Keratinocyte (primary cell): Measurements from ENCODE around the gene FAM107B. TPM values are rescaled to one million over a fixed set of nuclear protein-coding genes. Genes with fewer than 3 reads are reported as not detected.

Experiments used
- DNase-seq: peaks from one replicate; pipeline ENCODE4 v3.0.0-alpha.2; 2011; ENCODE audit warnings: low read depth, missing footprints, low spot score
- FAIRE-seq: peaks from 2 replicates; lab custom pipeline; 2011; peaks lifted over from hg19 to GRCh38; lab: Jason Lieb, UNC
- H2AFZ ChIP-seq: 2 replicates; pipeline ENCODE4 v1.6.0; 2012; ENCODE audit warnings: low read length, control low read depth, inconsistent platforms; ENCODE audit not compliant: control insufficient read depth
- H3K27ac ChIP-seq: 2 replicates; pipeline ENCODE4 v1.5.1; 2011; ENCODE audit warnings: low read length; ENCODE audit not compliant: control insufficient read depth, insufficient read depth
- H3K27me3 ChIP-seq: 3 replicates; pipeline ENCODE4 v1.6.0; 2011; ENCODE audit warnings: low read length; ENCODE audit not compliant: control insufficient read depth, insufficient read depth; ENCODE audit errors: extremely low read depth
- H3K36me3 ChIP-seq, 2 experiments: 2 replicates in 1 of 2; 3 replicates in 1 of 2; pipeline ENCODE4 v1.5.1; 2011; ENCODE audit warnings: low read length in 2 of 2, mild to moderate bottlenecking in 1 of 2; ENCODE audit not compliant: control insufficient read depth in 2 of 2, insufficient read depth in 2 of 2; ENCODE audit errors: extremely low read depth in 1 of 2
- H3K4me1 ChIP-seq: 3 replicates; pipeline ENCODE4 v1.5.1; 2011; ENCODE audit warnings: low read length; ENCODE audit not compliant: control insufficient read depth, insufficient read depth; ENCODE audit errors: extremely low read depth
- H3K4me2 ChIP-seq: 3 replicates; pipeline ENCODE4 v1.6.0; 2011; ENCODE audit warnings: low read depth, low read length; ENCODE audit not compliant: control insufficient read depth, insufficient read depth; ENCODE audit errors: extremely low read depth
- H3K4me3 ChIP-seq, 3 experiments: fragments of 200-600 bp in 1 of 3; sonication (generic) in 1 of 3; 2 replicates in 2 of 3; 3 replicates in 1 of 3; pipeline ENCODE4 v1.5.1; 2011 to 2016; ENCODE audit warnings: low read length in 3 of 3, mild to moderate bottlenecking in 3 of 3, control low read depth in 2 of 3, inconsistent platforms in 1 of 3, low read depth in 1 of 3, mixed read lengths in 1 of 3, mixed run types in 1 of 3, moderate library complexity in 1 of 3; ENCODE audit not compliant: control insufficient read depth in 2 of 3, insufficient read depth in 2 of 3; ENCODE audit errors: extremely low read depth in 1 of 3
- H3K79me2 ChIP-seq: 2 replicates; pipeline ENCODE4 v1.6.0; 2012; ENCODE audit warnings: low read length; ENCODE audit not compliant: control insufficient read depth, insufficient read depth
- H3K9ac ChIP-seq: 3 replicates; pipeline ENCODE4 v1.6.0; 2011; ENCODE audit warnings: low read length; ENCODE audit not compliant: control insufficient read depth, insufficient read depth; ENCODE audit errors: extremely low read depth
- H3K9me1 ChIP-seq: 3 replicates; pipeline ENCODE4 v1.6.0; 2011; ENCODE audit warnings: low read length; ENCODE audit not compliant: control insufficient read depth, insufficient read depth; ENCODE audit errors: extremely low read depth
- H3K9me3 ChIP-seq: 2 replicates; pipeline ENCODE4 v1.5.1; 2012; ENCODE audit warnings: low read depth, low read length; ENCODE audit not compliant: control insufficient read depth
- H4K20me1 ChIP-seq: 3 replicates; pipeline ENCODE4 v1.6.0; 2011; ENCODE audit warnings: low read length; ENCODE audit not compliant: control insufficient read depth, insufficient read depth; ENCODE audit errors: extremely low read depth
- CTCF ChIP-seq, 3 experiments: IDR thresholded peaks in 1 of 3; conservative IDR thresholded peaks in 1 of 3; optimal IDR thresholded peaks in 1 of 3; 2 replicates in 2 of 3; 3 replicates in 1 of 3; pipeline versions ENCODE3 to v1.5.1; 2011; ENCODE audit warnings: low read length in 3 of 3, mild to moderate bottlenecking in 3 of 3, moderate library complexity in 2 of 3, control low read depth in 1 of 3, inconsistent platforms in 1 of 3; ENCODE audit not compliant: insufficient read depth in 2 of 3; ENCODE audit errors: extremely low read depth in 1 of 3
- EZH2 ChIP-seq: IDR thresholded peaks from one replicate; pipeline ENCODE4 v1.6.1; 2012; ENCODE audit warnings: inconsistent platforms, mild to moderate bottlenecking, low read length, moderate library complexity
- dilution Hi-C: fragments of 300-500 bp; cut with MboI; formaldehyde crosslinking; loops from one replicate; pipeline ENCODE4 v1.7.0; 2020; ENCODE audit warnings: low sequenced_read_pairs; ENCODE audit not compliant: extremely low pct_ligation_motif_present
- polyA plus RNA-seq, 5 experiments: library from polyadenylated mRNA; depleted of rRNA in 3 of 5; stranded (reverse) in 3 of 5; stranded (forward) in 1 of 5; unstranded in 1 of 5; fragments of >200 nt; gene quantifications; 1 replicate in 1 of 5; 2 replicates in 3 of 5; 3 replicates in 1 of 5; pipeline versions ENCODE4 v1.2.1 to v1.2.3, GENCODE V29; 2011 to 2012; ENCODE audit warnings: missing spikeins in 2 of 5, low read depth in 1 of 5, low replicate concordance in 1 of 5

Gene FAM107B
- polyA plus RNA-seq, 1 donor (not counting 4 experiments of a cell fraction or from before 2014, with no cell fraction given): 8.7 TPM

- no peak overlapping the region for H3K9ac ChIP-seq
- H3K4me3 ChIP-seq: no peak overlapping the region
- no peaks in the 10 kb centered on the region for H3K9me1 ChIP-seq
- no peak overlapping the region for H3K27ac ChIP-seq
- H3K79me2 ChIP-seq: no peaks in the 10 kb centered on the region
- H2AFZ ChIP-seq: no peak overlapping the region
- H3K9me3 ChIP-seq: no peaks in the 10 kb centered on the region
- H3K4me2 ChIP-seq: no peak overlapping the region
- no peaks in the 10 kb centered on the region for H4K20me1 ChIP-seq
- DNase-seq (no peak), FAIRE-seq (no peak)
- H3K36me3 ChIP-seq: peaks cover 0 to 8% of the 10 kb centered on the region in 2 experiments
- H3K27me3 ChIP-seq: no peaks in the 10 kb centered on the region
- H3K4me1 ChIP-seq: peaks cover under 1% of the 10 kb centered on the region
- dilution Hi-C loops: no loop called here
- TF ChIP-seq EZH2 (no peak), CTCF (optimal IDR thresholded peaks at IDR 0.05 in 1 of 3, IDR thresholded peaks at IDR 0.05 in 1 of 3, conservative IDR thresholded peaks at IDR 0.05 in 1 of 3; ENCODE audit: extremely low read depth in 1 of 3, insufficient read depth in 2 of 3, low read length in 3 of 3) (no peak)
Observed at GRCh38 chr10:14527134-14527844, 247.4 kb downstream of the FAM107B start.

- Histone ChIP-seq H2AFZ (no peak overlapping the region), H3K4me1 (no peaks in the 10 kb centered on the region), H3K4me3 (no peak overlapping the region), H3K9me1 (no peaks in the 10 kb centered on the region), H3K36me3 (peaks cover 0 to 8% of the 10 kb centered on the region in 2 experiments), H3K9me3 (no peaks in the 10 kb centered on the region), H3K9ac (no peak overlapping the region), H3K27ac (no peak overlapping the region), H3K4me2 (no peak overlapping the region), H3K79me2 (no peaks in the 10 kb centered on the region), H3K27me3 (no peaks in the 10 kb centered on the region), H4K20me1 (no peaks in the 10 kb centered on the region)
- DNase-seq (no peak), FAIRE-seq (no peak)
- no peak for TF ChIP-seq CTCF (optimal IDR thresholded peaks at IDR 0.05 in 1 of 3, IDR thresholded peaks at IDR 0.05 in 1 of 3, conservative IDR thresholded peaks at IDR 0.05 in 1 of 3; ENCODE audit: extremely low read depth in 1 of 3, insufficient read depth in 2 of 3, low read length in 3 of 3)
- dilution Hi-C loops: no loop called here
Observed at GRCh38 chr10:14526326-14526725, 248.4 kb downstream of the FAM107B start.
